ENCODE measurements around the gene DYNC1I1. TPM values are rescaled to one million over a fixed set of nuclear protein-coding genes. Genes with fewer than 3 reads are reported as not detected.

The DYNC1I1 gene
- polyA plus RNA-seq, 1 donor from 2014 or later = 28.9 TPM

- Histone ChIP-seq H3K9me2 (ENCODE audit: insufficient read depth, low read length) (no peaks in the 10 kb centered on the region), H3K9ac (ENCODE audit: low read length) (no peak overlapping the region), H3K36me3 (ENCODE audit: insufficient read depth, low read length) (no peaks in the 10 kb centered on the region), H3K9me3 (ENCODE audit: low read length) (no peaks in the 10 kb centered on the region), H3K27me3 (ENCODE audit: insufficient read depth, low read depth, low read length) (no peaks in the 10 kb centered on the region), H3K4me3 (ENCODE audit: low read length) (no peak overlapping the region), H3K27ac (ENCODE audit: low read length) (no peak overlapping the region), H3K79me2 (replicated peaks; ENCODE audit: insufficient read depth, low read length) (no peaks in the 10 kb centered on the region), H2AFZ (ENCODE audit: low read depth, low read length) (no peak overlapping the region), H4K20me1 (ENCODE audit: insufficient read depth) (no peaks in the 10 kb centered on the region), H3K4me2 (ENCODE audit: low read length) (no peak overlapping the region), H3F3A (ENCODE audit: insufficient read depth, low read length, poor library complexity, severe bottlenecking) (no peaks in the 10 kb centered on the region)
- no peak for TF ChIP-seq POLR2AphosphoS5 (IDR thresholded peaks at IDR 0.05)
- no peak for TF ChIP-seq TAF1 (IDR thresholded peaks at IDR 0.05; ENCODE audit: low read depth)
- no peak for TF ChIP-seq EZH2 (IDR thresholded peaks at IDR 0.05; ENCODE audit: borderline replicate concordance, insufficient read depth, low read length, poor library complexity, severe bottlenecking)
- no peak for TF ChIP-seq SMC3 (conservative IDR thresholded peaks at IDR 0.05; ENCODE audit: poor library complexity)
- no peak for TF ChIP-seq RAD21 (conservative IDR thresholded peaks at IDR 0.05)
- no peak for TF ChIP-seq EP300 (conservative IDR thresholded peaks at IDR 0.05; ENCODE audit: poor library complexity, severe bottlenecking)
- TF ChIP-seq CTCF (IDR thresholded peaks at IDR 0.05; ENCODE audit: poor library complexity, severe bottlenecking) = no peak
- no peak for TF ChIP-seq REST (IDR thresholded peaks at IDR 0.05; ENCODE audit: borderline replicate concordance)
These were observed 179.8 kb downstream of the DYNC1I1 start for GRCh38 chr7:95951997-95952795.

GRCh38 chr7:95952851-95953250 lies 180.5 kb downstream of the DYNC1I1 start:
- Histone ChIP-seq H3K27ac (ENCODE audit: low read length) (no peak overlapping the region), H3K4me2 (ENCODE audit: low read length) (no peak overlapping the region), H3K79me2 (replicated peaks; ENCODE audit: insufficient read depth, low read length) (no peaks in the 10 kb centered on the region), H3K27me3 (ENCODE audit: insufficient read depth, low read depth, low read length) (no peaks in the 10 kb centered on the region), H3K9me2 (ENCODE audit: insufficient read depth, low read length) (no peaks in the 10 kb centered on the region), H3K9ac (ENCODE audit: low read length) (no peak overlapping the region), H3K4me3 (ENCODE audit: low read length) (no peak overlapping the region), H2AFZ (ENCODE audit: low read depth, low read length) (no peak overlapping the region), H3K36me3 (ENCODE audit: insufficient read depth, low read length) (no peaks in the 10 kb centered on the region), H3F3A (ENCODE audit: insufficient read depth, low read length, poor library complexity, severe bottlenecking) (no peaks in the 10 kb centered on the region), H3K9me3 (ENCODE audit: low read length) (no peaks in the 10 kb centered on the region), H4K20me1 (ENCODE audit: insufficient read depth) (no peaks in the 10 kb centered on the region)
- TF ChIP-seq EZH2 (IDR thresholded peaks at IDR 0.05; ENCODE audit: borderline replicate concordance, insufficient read depth, low read length, poor library complexity, severe bottlenecking) (no peak), SMC3 (conservative IDR thresholded peaks at IDR 0.05; ENCODE audit: poor library complexity) (no peak), RAD21 (conservative IDR thresholded peaks at IDR 0.05) (no peak), TAF1 (IDR thresholded peaks at IDR 0.05; ENCODE audit: low read depth) (no peak), MXI1 (conservative IDR thresholded peaks at IDR 0.05; ENCODE audit: poor library complexity, severe bottlenecking) (no peak), CTCF (IDR thresholded peaks at IDR 0.05; ENCODE audit: poor library complexity, severe bottlenecking) (no peak), REST (IDR thresholded peaks at IDR 0.05; ENCODE audit: borderline replicate concordance) (no peak), EP300 (conservative IDR thresholded peaks at IDR 0.05; ENCODE audit: poor library complexity, severe bottlenecking) (no peak), POLR2AphosphoS5 (IDR thresholded peaks at IDR 0.05) (no peak)

Measured in neural cell (in vitro differentiated cells).